ENCODE data around the gene ZNF780A.

DNA sequence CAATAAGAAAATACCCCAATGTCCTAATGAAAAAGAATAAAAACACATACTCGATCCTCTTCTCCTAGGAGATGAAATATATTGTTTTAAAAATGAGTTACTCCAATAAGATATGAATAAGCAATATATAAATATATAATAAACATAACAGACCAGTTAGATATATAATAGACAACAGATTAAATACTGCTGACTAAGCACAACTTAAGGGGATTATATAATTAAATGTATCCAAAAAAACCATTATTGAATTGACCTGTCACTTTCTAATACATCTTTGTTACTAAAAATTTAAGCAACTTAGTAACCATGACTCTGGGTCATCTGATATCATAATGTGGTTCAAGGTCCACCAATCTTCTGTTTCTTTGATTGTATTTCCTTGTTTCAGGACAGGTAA lies 20.7 kb downstream of the ZNF780A start:
- TF ChIP-seq, protein P1, sequence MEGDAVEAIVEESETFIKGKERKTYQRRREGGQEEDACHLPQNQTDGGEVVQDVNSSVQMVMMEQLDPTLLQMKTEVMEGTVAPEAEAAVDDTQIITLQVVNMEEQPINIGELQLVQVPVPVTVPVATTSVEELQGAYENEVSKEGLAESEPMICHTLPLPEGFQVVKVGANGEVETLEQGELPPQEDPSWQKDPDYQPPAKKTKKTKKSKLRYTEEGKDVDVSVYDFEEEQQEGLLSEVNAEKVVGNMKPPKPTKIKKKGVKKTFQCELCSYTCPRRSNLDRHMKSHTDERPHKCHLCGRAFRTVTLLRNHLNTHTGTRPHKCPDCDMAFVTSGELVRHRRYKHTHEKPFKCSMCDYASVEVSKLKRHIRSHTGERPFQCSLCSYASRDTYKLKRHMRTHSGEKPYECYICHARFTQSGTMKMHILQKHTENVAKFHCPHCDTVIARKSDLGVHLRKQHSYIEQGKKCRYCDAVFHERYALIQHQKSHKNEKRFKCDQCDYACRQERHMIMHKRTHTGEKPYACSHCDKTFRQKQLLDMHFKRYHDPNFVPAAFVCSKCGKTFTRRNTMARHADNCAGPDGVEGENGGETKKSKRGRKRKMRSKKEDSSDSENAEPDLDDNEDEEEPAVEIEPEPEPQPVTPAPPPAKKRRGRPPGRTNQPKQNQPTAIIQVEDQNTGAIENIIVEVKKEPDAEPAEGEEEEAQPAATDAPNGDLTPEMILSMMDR (IDR thresholded peaks at IDR 0.05): no peak
- no peak for TF ChIP-seq POLR2A (IDR thresholded peaks at IDR 0.05)
